ENCODE data around the gene EXO1.

EXO1 gene

DNA sequence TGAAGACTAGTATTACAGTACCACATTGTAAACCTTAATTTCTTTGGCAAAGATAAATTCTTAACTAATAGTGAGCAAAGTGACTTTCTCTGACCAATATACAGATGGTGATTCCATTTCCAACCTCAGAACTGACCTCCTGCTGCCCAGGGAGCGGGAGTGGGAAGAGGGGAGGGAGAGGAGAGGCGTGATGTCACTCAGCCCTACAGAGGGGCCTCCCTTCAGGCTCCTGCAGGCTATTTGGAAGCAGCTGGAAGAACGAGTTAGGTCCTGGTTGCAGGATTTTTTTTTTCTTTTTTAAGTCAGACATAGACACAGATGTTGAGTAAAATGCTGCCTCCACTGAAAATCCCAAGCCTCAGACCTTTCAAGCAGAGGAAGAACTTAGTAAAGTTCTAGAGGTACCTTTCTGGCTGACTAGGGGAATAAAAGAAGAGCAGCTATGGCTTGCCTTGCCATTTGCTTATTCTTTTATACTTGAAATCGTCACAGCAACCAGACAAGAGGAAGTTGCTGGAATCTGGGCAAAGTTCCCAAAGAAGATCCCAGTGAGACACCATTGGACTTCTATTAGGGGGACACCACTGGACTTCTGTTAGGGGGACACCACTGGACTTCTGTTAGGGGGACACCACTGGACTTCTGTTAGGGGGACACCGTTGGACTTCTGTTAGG lies 54.5 kb downstream of the EXO1 start:
- H3K4me1 ChIP-seq (ENCODE audit: control insufficient read depth in 5 of 5, insufficient read depth in 5 of 5, low read length in 5 of 5) = no peaks in the 10 kb centered on the region
- H3K4me3 ChIP-seq (ENCODE audit: low read depth in 1 of 5, low read length in 5 of 5) = no peak overlapping the region
- no peaks in the 10 kb centered on the region for H3K9me3 ChIP-seq (ENCODE audit: control insufficient read depth in 5 of 5, low read length in 5 of 5)
- H3K27me3 ChIP-seq (ENCODE audit: control insufficient read depth in 5 of 5, insufficient read depth in 4 of 5, low read length in 5 of 5) = no peaks in the 10 kb centered on the region
- no peak overlapping the region for H3K27ac ChIP-seq (ENCODE audit: low read depth, low read length)
- no peaks in the 10 kb centered on the region for H3K36me3 ChIP-seq (ENCODE audit: control insufficient read depth in 5 of 5, insufficient read depth in 5 of 5, low read length in 5 of 5)
- H3K9ac ChIP-seq (ENCODE audit: low read length in 5 of 5) = peak overlapping the region in 1 of 5 donors; percentile 20

- H3K4me1 ChIP-seq (ENCODE audit: control insufficient read depth in 5 of 5, insufficient read depth in 5 of 5, low read length in 5 of 5) = no peaks in the 10 kb centered on the region
- no peaks in the 10 kb centered on the region for H3K9me3 ChIP-seq (ENCODE audit: control insufficient read depth in 5 of 5, low read length in 5 of 5)
- H3K27me3 ChIP-seq (ENCODE audit: control insufficient read depth in 5 of 5, insufficient read depth in 4 of 5, low read length in 5 of 5) = no peaks in the 10 kb centered on the region
- H3K4me3 ChIP-seq (ENCODE audit: low read depth in 1 of 5, low read length in 5 of 5) = no peak overlapping the region
- no peak overlapping the region for H3K9ac ChIP-seq (ENCODE audit: low read length in 5 of 5)
- H3K27ac ChIP-seq (ENCODE audit: low read depth, low read length) = no peak overlapping the region
- H3K36me3 ChIP-seq (ENCODE audit: control insufficient read depth in 5 of 5, insufficient read depth in 5 of 5, low read length in 5 of 5) = no peaks in the 10 kb centered on the region
Observed at GRCh38 chr1:241916196-241916595, 68.2 kb downstream of the EXO1 start.

DNA sequence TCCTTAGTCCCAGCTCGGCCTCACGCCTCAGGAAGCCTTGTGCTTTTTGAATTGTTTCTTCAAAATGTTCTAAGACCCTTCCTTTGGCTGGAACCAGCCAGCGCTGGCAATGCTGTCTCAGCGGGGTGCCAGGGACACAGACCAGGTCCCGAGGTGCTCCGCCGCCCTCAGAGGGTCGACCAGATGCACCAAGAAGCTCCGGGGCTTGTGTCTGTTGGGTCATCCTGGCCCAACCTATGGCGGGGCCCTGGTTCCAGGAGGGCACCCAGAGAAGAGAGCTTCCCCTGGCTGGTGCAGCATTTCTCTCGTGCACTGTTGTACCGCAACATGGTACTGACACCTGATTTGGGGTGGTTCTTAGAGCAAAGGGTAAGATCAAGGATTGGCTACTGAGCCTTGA lies 69.5 kb downstream of the EXO1 start:
- H3K4me1 ChIP-seq (ENCODE audit: control insufficient read depth in 5 of 5, insufficient read depth in 5 of 5, low read length in 5 of 5) = no peaks in the 10 kb centered on the region
- no peaks in the 10 kb centered on the region for H3K36me3 ChIP-seq (ENCODE audit: control insufficient read depth in 5 of 5, insufficient read depth in 5 of 5, low read length in 5 of 5)
- no peaks in the 10 kb centered on the region for H3K9me3 ChIP-seq (ENCODE audit: control insufficient read depth in 5 of 5, low read length in 5 of 5)
- no peak overlapping the region for H3K4me3 ChIP-seq (ENCODE audit: low read depth in 1 of 5, low read length in 5 of 5)
- no peaks in the 10 kb centered on the region for H3K27me3 ChIP-seq (ENCODE audit: control insufficient read depth in 5 of 5, insufficient read depth in 4 of 5, low read length in 5 of 5)
- no peak overlapping the region for H3K9ac ChIP-seq (ENCODE audit: low read length in 5 of 5)
- no peak overlapping the region for H3K27ac ChIP-seq (ENCODE audit: low read depth, low read length)

DNA sequence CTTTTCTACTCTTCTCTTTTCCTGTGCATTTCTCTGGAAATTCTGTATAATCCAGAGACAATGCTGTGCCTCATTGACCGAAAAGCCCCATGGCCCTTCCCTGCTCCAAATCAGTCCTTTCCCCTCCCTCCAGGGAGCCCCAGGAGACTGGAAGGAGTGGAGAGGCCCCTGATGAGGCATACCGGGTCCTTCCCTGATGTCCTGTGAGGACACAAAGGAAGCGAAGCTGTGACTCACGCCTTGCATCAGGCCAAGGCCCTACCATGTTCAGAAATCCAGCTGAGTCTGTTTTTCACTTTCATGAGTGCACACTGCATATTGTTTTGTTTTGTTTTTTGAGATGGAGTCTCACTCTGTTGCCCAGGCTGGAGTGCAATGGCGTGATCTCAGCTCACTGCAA lies 70.9 kb downstream of the EXO1 start:
- no peaks in the 10 kb centered on the region for H3K4me1 ChIP-seq (ENCODE audit: control insufficient read depth in 5 of 5, insufficient read depth in 5 of 5, low read length in 5 of 5)
- no peak overlapping the region for H3K9ac ChIP-seq (ENCODE audit: low read length in 5 of 5)
- H3K36me3 ChIP-seq (ENCODE audit: control insufficient read depth in 5 of 5, insufficient read depth in 5 of 5, low read length in 5 of 5) = no peaks in the 10 kb centered on the region
- H3K9me3 ChIP-seq (ENCODE audit: control insufficient read depth in 5 of 5, low read length in 5 of 5) = no peaks in the 10 kb centered on the region
- no peak overlapping the region for H3K4me3 ChIP-seq (ENCODE audit: low read depth in 1 of 5, low read length in 5 of 5)
- no peaks in the 10 kb centered on the region for H3K27me3 ChIP-seq (ENCODE audit: control insufficient read depth in 5 of 5, insufficient read depth in 4 of 5, low read length in 5 of 5)
- no peak overlapping the region for H3K27ac ChIP-seq (ENCODE audit: low read depth, low read length)

- peaks cover 0 to 3% (median 0%) of the 10 kb centered on the region in 5 donors for H3K27me3 ChIP-seq (ENCODE audit: control insufficient read depth in 5 of 5, insufficient read depth in 4 of 5, low read length in 5 of 5)
Observed at GRCh38 chr1:241924080-241924808, 76.2 kb downstream of the EXO1 start.

DNA sequence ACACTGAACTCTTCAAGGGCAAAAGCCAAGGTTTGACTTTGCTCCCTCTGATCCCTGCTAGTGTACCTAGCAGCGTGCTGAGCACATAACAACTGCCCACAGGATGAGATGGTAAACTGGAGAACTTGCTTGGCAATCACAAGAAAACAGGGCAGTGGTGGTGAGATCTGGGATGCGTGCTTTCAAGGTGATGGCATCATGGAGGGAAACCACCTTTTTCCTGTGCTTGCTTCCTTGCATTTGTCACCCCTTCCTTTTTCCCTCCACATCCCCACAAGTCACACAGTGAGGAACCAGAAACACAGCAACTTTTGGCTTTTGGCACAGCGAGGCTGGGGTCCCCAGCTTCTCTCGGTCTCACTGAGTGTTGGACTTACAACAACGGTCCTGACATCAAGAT lies 78.1 kb downstream of the EXO1 start:
- no peak overlapping the region for H3K4me3 ChIP-seq (ENCODE audit: low read depth in 1 of 5, low read length in 5 of 5)
- no peaks in the 10 kb centered on the region for H3K36me3 ChIP-seq (ENCODE audit: control insufficient read depth in 5 of 5, insufficient read depth in 5 of 5, low read length in 5 of 5)
- no peak overlapping the region for H3K9ac ChIP-seq (ENCODE audit: low read length in 5 of 5)
- H3K27ac ChIP-seq (ENCODE audit: low read depth, low read length) = no peak overlapping the region
- H3K9me3 ChIP-seq (ENCODE audit: control insufficient read depth in 5 of 5, low read length in 5 of 5) = no peaks in the 10 kb centered on the region
- H3K4me1 ChIP-seq (ENCODE audit: control insufficient read depth in 5 of 5, insufficient read depth in 5 of 5, low read length in 5 of 5) = no peaks in the 10 kb centered on the region
- peaks cover 0 to 3% (median 0%) of the 10 kb centered on the region in 5 donors for H3K27me3 ChIP-seq (ENCODE audit: control insufficient read depth in 5 of 5, insufficient read depth in 4 of 5, low read length in 5 of 5)

More at GRCh38 chr1:241924080-241924808, 76.2 kb downstream of the EXO1 start:
- H3K9ac ChIP-seq (ENCODE audit: low read length in 5 of 5) = no peak overlapping the region
- H3K4me1 ChIP-seq (ENCODE audit: control insufficient read depth in 5 of 5, insufficient read depth in 5 of 5, low read length in 5 of 5) = no peaks in the 10 kb centered on the region
- H3K9me3 ChIP-seq (ENCODE audit: control insufficient read depth in 5 of 5, low read length in 5 of 5) = no peaks in the 10 kb centered on the region
- H3K4me3 ChIP-seq (ENCODE audit: low read depth in 1 of 5, low read length in 5 of 5) = no peak overlapping the region
- no peak overlapping the region for H3K27ac ChIP-seq (ENCODE audit: low read depth, low read length)
- H3K36me3 ChIP-seq (ENCODE audit: control insufficient read depth in 5 of 5, insufficient read depth in 5 of 5, low read length in 5 of 5) = no peaks in the 10 kb centered on the region

- Histone ChIP-seq H3K9me3 (ENCODE audit: control insufficient read depth in 5 of 5, low read length in 5 of 5) (no peaks in the 10 kb centered on the region), H3K27me3 (ENCODE audit: control insufficient read depth in 5 of 5, insufficient read depth in 4 of 5, low read length in 5 of 5) (peaks cover 0 to 3% (median 0%) of the 10 kb centered on the region in 5 donors), H3K4me1 (ENCODE audit: control insufficient read depth in 5 of 5, insufficient read depth in 5 of 5, low read length in 5 of 5) (no peaks in the 10 kb centered on the region), H3K9ac (ENCODE audit: low read length in 5 of 5) (no peak overlapping the region), H3K36me3 (ENCODE audit: control insufficient read depth in 5 of 5, insufficient read depth in 5 of 5, low read length in 5 of 5) (no peaks in the 10 kb centered on the region), H3K27ac (ENCODE audit: low read depth, low read length) (no peak overlapping the region), H3K4me3 (ENCODE audit: low read depth in 1 of 5, low read length in 5 of 5) (no peak overlapping the region)
Observed at GRCh38 chr1:241927321-241927720, 79.3 kb downstream of the EXO1 start.

- Histone ChIP-seq H3K27ac (ENCODE audit: low read depth, low read length) (no peak overlapping the region), H3K27me3 (ENCODE audit: control insufficient read depth in 5 of 5, insufficient read depth in 4 of 5, low read length in 5 of 5) (peaks cover 0 to 8% (median 0%) of the 10 kb centered on the region in 5 donors), H3K4me1 (ENCODE audit: control insufficient read depth in 5 of 5, insufficient read depth in 5 of 5, low read length in 5 of 5) (peaks cover 0 to 9% (median 3%) of the 10 kb centered on the region in 5 donors), H3K9me3 (ENCODE audit: control insufficient read depth in 5 of 5, low read length in 5 of 5) (no peaks in the 10 kb centered on the region), H3K9ac (ENCODE audit: low read length in 5 of 5) (no peak overlapping the region), H3K4me3 (ENCODE audit: low read depth in 1 of 5, low read length in 5 of 5) (no peak overlapping the region), H3K36me3 (ENCODE audit: control insufficient read depth in 5 of 5, insufficient read depth in 5 of 5, low read length in 5 of 5) (no peaks in the 10 kb centered on the region)
Observed at GRCh38 chr1:241932845-241933244, 84.8 kb downstream of the EXO1 start.

GRCh38 chr1:241934201-241934848 lies 86.3 kb downstream of the EXO1 start:
- Histone ChIP-seq H3K4me1 (ENCODE audit: control insufficient read depth in 5 of 5, insufficient read depth in 5 of 5, low read length in 5 of 5) (peaks cover 0 to 9% (median 3%) of the 10 kb centered on the region in 5 donors), H3K4me3 (ENCODE audit: low read depth in 1 of 5, low read length in 5 of 5) (peak overlapping the region in 1 of 5 donors; percentile 63), H3K27ac (ENCODE audit: low read depth, low read length) (no peak overlapping the region), H3K9me3 (ENCODE audit: control insufficient read depth in 5 of 5, low read length in 5 of 5) (peaks cover 0 to 3% (median 0%) of the 10 kb centered on the region in 5 donors), H3K27me3 (ENCODE audit: control insufficient read depth in 5 of 5, insufficient read depth in 4 of 5, low read length in 5 of 5) (peaks cover 0 to 6% (median 0%) of the 10 kb centered on the region in 5 donors), H3K9ac (ENCODE audit: low read length in 5 of 5) (no peak overlapping the region), H3K36me3 (ENCODE audit: control insufficient read depth in 5 of 5, insufficient read depth in 5 of 5, low read length in 5 of 5) (no peaks in the 10 kb centered on the region)

DNA sequence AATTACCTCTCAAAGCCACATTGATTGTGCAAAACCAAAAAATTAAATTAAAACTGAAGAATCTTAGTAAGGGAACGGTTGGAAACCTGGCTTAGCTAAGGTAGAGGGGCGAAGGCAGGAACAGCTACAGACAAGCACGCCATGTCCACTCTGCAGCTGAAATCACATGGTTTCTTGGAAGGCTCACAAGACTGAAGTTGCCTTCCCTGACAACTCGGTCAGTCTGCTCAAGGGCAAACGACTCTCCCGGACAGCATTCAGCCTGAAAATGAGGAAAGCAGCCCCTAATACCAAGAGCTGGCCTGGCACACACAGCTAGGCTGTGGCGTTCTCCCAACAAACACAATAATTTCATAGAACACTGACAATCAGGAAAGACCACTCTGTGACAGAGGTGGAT lies 86.9 kb downstream of the EXO1 start:
- Histone ChIP-seq H3K4me3 (ENCODE audit: low read depth in 1 of 5, low read length in 5 of 5) (no peak overlapping the region), H3K27me3 (ENCODE audit: control insufficient read depth in 5 of 5, insufficient read depth in 4 of 5, low read length in 5 of 5) (peaks cover 0 to 6% (median 0%) of the 10 kb centered on the region in 5 donors), H3K27ac (ENCODE audit: low read depth, low read length) (no peak overlapping the region), H3K36me3 (ENCODE audit: control insufficient read depth in 5 of 5, insufficient read depth in 5 of 5, low read length in 5 of 5) (no peaks in the 10 kb centered on the region), H3K9ac (ENCODE audit: low read length in 5 of 5) (no peak overlapping the region), H3K9me3 (ENCODE audit: control insufficient read depth in 5 of 5, low read length in 5 of 5) (peaks cover 0 to 3% (median 0%) of the 10 kb centered on the region in 5 donors), H3K4me1 (ENCODE audit: control insufficient read depth in 5 of 5, insufficient read depth in 5 of 5, low read length in 5 of 5) (peaks cover 0 to 9% (median 3%) of the 10 kb centered on the region in 5 donors)
